HG03103 (cell line): ENCODE results near the gene CASD1.

Experiments
- ATAC-seq: cut with Tn5 transposase; IDR thresholded peaks from one replicate; pipeline ENCODE4 v1.9.1; 2021; ENCODE audit warnings: low read depth; ENCODE audit not compliant: unreplicated experiment

Gene CASD1

GRCh38 chr7:94512735-94513564 is 3.3 kb downstream of the CASD1 start:
- ATAC-seq: no peak

DNA sequence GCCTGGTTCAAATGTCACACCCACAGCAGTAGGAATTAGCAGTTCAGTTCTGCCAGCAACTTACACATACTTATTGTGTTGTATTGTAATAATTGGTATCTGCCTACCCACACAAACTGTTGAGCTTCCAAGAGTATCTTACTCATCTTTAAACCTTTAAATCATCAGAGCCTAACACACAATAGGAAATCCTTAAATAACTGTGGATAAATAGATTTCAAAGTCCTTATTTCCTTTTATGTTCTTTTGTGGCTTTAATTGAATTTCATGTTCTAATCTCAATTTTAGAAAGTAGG is 3.9 kb downstream of the CASD1 start:
- no peak for ATAC-seq

- ATAC-seq: no peak
Observed at GRCh38 chr7:94514140-94514889, 4.7 kb downstream of the CASD1 start.

DNA sequence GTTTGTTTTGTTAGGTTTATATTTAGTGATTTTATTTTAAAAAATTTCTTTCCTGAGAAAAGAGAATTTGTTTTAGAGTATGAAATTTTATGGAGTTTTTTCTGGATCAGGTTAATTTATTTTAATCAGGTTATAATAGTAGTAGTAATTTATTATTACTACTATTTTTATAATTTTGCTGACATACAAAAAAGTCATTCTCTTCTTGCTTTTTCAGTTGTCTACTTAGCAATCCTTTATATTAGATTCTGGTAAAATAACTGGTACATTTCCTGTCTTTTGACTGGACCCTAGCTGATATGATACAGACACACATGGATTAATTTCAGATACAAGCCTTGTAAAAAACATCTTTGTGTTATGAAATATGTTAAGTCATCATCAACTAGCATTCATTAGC is 5.3 kb downstream of the CASD1 start:
- ATAC-seq: no peak

DNA sequence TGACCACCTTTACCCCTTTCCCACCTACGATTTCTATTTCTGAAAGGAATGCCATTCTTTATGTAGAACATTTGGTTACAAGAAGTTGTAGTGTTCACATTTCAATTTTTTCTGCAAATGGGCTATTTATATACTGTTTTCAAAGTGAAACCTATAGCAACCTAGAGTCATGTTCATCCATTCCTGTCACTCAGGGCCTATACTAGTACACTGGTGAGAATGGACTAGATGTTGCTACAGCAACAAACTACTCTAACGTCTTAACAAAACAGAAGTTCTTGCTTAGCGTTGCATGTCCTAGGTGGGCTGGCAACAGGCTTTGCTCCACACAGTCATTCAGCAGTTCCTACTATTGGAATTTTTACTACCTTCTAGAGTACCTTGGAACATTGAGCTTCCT is 16.3 kb downstream of the CASD1 start:
- no peak for ATAC-seq

GRCh38 chr7:94529516-94529915 is 19.9 kb downstream of the CASD1 start:
- no peak for ATAC-seq

DNA sequence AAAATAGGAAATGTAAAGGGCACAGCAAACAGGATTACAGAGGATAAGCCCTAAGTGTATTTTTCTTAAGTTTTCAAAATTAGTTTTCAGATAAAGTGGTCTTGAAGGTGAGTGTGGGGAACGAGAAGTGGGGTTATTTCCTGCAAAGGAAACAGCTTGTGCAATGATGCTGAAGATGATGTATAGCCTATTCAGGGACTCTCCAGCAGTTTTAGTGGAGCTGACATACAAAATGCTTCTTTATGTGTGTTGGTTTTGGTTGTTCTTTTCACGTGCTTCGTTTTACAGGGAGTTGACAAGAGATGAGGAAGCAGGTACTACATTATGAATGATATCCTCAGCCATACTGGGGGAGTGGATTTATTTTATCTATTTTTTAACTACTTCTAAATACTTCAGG is 20.5 kb downstream of the CASD1 start:
- no peak for ATAC-seq

GRCh38 chr7:94532676-94533075 is 23.1 kb downstream of the CASD1 start:
- no peak for ATAC-seq

DNA sequence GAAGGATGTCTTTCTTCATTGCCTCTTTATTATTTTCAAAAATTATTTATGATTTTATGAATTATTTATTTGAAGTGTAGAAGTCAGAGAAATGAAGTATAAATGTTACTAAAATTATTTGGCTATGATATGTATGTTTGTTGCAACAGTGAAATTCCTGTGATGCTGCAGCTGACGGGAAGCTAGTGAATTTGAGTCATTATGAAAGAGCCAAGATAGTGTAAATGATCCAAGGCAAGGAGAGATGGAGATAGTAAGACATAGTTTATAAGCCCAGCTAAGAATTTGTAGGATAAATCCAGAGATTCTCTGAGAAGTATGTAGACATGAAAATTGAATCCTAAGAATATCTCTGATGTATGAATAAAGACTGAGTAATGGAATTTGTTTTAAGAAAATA is 30.8 kb downstream of the CASD1 start:
- no peak for ATAC-seq

GRCh38 chr7:94547126-94547525 is 37.5 kb downstream of the CASD1 start:
- no peak for ATAC-seq

GRCh38 chr7:94556028-94556427 is 46.4 kb downstream of the CASD1 start:
- ATAC-seq: peak; percentile 79

- no peak for ATAC-seq
Observed at GRCh38 chr7:94557215-94557614, 47.6 kb downstream of the CASD1 start.

GRCh38 chr7:94559972-94560371 is 50.4 kb downstream of the CASD1 start:
- ATAC-seq: no peak

DNA sequence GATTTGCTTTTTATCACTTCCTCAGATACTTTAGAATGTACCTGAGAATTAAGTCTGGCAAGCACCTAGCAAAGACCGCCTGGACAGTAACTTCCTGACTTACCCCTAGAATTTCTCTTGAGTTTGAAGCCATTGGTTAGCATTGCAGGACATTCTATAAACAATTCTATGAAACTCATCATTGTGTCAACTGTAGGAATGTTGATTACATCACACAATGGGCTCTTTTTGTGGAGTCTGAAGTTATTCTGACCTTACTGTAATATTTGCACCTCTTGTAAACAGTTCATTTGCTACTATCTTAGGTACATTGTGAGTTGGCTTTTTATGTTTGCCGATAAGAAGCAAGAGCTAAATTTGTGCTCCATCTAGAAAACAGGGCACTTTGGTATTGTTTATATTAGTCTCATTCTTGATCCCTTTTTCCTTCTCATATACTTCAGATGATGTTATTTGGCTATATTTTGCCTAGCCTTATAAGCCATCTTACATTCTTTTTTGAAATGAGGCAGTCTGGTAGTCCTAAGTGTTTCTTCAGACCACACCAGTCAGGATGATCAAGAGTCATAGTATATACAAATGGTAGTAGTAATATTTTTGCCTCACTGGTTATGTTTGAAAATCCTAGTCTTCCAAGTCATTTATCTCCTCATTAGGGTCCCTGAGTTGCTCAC is 52.4 kb downstream of the CASD1 start:
- no peak for ATAC-seq

DNA sequence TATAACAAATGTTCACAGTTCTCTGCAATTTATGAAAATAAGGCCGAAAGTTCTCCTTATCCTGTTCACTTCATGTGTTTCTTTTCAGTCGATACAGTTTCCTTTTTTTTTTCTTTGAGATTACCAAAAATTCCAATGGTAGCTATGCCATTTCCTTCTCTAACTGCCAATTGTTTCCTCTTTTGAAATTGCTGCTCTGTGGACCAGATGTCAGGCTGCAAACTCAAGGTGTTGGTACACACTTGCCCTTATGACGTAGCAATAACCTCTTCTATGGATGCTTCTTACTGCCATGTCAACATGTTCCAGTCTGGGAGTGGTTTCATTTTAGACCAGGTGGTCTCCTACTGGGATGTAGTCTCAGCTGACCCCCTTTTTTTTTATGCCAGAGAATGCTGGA is 52.9 kb downstream of the CASD1 start:
- no peak for ATAC-seq

DNA sequence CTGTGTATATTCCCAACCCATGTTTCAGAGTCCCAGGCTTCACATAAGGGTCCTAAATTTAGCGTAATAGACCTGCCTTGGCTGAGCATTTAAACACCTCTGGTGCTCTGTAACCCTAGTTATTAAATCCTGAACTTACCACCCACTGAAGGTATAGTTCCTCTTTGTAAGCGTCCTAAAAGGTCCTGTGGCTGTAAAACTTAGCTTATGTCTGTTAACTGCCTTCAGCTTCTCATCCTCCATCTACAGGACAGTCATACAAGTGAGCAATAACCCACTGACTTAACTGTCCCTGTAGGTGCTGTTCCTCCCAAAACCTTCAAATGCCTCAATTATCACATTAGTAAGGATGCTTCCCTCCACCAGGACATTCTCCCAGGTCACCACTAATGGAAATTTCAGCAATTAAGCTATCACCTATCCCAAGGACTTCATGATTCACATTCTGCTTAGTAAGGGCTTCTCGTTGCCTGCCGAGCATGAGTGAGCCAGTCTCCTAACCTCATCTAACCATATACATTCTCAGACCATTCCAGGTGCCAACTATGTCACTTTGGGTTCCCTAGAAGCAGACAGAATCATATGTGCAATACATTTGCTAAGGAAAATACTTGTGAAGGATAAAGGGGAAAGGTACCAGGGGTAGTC is 55.8 kb downstream of the CASD1 start:
- ATAC-seq: no peak

DNA sequence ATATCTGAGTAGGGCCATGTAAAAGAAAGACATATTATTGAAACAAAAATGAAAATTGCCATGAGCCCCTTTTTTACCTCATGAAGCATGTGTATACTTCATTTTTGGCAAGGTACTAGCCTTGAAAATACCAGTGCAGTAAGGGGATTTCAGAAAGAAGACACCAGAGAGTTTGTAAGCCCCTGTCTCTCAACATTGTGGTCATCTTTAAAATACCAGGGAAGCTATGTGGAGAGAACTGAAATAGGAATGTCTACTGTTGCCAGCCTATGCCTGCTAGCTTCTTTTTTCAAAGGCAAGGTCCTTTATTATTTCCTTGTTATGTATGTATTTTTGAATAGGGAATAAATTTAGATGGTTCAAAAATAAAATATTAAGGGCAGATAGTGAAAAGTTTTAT is 57.8 kb downstream of the CASD1 start:
- ATAC-seq: no peak

GRCh38 chr7:94571816-94572215 is 62.2 kb downstream of the CASD1 start:
- ATAC-seq: no peak

GRCh38 chr7:94575646-94576045 is 66.0 kb downstream of the CASD1 start:
- no peak for ATAC-seq

GRCh38 chr7:94576316-94576715 is 66.7 kb downstream of the CASD1 start:
- no peak for ATAC-seq

DNA sequence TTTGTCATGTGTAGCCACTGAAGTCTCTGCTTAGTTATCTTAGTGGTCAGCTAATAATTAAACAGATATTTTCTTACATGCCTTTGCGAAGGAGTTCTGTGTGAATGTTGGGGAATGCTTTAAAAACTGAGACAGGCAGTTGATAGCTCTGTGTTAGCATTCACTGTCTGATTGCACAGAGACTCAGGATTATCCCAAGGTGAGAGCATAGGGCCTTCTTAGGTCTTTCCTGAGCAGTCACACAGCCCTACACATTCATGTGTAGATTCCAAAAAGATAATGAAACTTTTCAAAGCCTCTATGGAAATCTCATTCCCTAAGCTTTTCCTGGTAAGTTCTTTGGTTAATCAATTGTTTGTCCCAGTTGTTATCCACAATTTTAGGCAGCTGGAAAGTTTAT is 67.7 kb downstream of the CASD1 start:
- no peak for ATAC-seq
